ENCODE data around the gene NHEJ1.
"Not testable (repeated sequence)": the region's sequence is repeated elsewhere in the genome, so short reads cannot be mapped to it uniquely, and the experiment has no call there.

NHEJ1 gene

GRCh38 chr2:219160186-219161017 is at the start of gene NHEJ1:
Gene NHEJ1 (minus strand): TSS chr2:219160815. CDS start chr2:219158362, 2,453 bp downstream.
- DNase-seq: peak; percentile 98

DNA sequence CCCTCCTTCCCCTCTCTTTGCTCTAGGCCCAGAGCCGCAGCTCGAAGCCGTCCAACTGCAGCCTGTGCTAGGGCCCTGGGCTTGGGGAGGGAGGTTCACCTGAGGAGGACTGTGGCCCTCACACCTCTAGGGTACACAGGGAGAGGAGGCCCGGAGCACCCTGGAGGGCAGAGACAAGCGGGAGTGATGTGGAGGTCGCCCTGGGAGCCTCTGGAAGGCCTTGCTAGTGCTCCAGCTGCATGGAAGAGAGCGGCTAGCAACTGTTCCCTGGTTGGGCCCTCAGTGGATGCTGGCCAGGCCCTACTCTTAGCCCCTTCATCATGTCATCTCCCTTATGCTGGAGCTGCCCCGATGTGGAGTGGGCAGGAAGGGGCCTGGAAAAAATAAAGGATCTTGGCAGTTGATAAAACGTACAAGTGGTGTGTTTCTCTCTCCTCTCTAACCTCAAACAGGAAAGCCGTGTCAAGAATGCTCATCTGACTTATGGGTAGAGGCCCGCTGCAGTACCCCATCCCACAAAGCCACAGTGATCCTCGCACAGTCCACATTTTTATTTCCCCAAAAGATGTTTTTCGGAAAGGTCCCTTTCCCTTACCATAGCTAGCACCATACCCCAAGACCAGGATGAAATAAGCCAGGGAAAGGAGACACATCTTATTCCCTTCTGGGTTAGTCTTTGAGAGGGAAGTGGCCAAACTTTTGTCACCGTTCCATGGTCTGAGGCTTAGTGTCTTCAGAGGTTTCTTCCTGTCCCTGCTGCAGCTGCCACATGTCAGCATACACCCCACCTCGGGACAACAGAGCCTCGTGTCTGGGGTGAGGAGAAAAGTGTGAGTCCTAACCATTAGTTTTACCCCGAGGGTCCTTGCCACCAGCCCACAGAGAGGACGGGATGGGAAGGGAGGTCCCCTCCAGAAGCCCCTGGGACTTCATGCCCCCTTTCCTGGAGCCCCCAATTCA is 48.9 kb upstream of the NHEJ1 start:
- no peak for DNase-seq

DNA sequence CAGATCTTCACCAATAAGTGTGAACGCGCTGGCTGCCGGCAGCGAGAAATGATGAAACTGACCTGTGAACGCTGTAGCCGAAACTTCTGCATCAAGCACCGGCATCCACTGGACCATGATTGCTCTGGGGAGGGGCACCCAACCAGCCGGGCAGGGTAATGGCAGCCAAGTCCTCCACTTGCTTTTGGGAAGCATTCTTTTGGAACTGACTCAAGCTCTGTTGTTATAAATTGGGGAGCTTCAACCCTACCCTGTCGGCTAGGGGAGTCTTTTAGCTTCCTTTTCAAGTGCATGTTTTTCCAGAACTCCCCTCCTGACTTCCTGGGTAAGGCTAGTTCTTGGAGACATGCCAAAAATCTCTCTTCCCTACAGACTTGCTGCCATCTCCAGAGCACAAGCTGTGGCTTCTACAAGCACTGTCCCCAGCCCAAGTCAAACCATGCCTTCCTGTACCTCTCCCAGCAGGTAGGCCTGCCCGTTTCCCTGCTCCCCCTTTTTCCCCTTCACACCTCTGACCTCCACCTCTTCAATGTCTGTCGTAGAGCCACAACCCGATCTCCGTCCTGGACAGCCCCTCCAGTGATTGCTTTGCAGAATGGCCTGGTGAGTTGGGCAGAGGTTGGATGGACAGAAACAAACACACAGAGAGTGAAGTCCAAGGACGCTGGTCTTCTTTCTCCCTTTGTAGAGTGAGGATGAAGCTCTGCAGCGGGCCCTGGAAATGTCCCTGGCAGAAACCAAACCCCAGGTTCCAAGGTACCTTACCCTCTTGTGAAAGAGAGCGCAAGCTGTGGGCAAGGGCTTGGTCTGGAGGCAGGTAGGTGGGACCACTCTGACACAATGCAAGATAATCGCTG is 47.5 kb upstream of the NHEJ1 start:
- no peak for DNase-seq

DNA sequence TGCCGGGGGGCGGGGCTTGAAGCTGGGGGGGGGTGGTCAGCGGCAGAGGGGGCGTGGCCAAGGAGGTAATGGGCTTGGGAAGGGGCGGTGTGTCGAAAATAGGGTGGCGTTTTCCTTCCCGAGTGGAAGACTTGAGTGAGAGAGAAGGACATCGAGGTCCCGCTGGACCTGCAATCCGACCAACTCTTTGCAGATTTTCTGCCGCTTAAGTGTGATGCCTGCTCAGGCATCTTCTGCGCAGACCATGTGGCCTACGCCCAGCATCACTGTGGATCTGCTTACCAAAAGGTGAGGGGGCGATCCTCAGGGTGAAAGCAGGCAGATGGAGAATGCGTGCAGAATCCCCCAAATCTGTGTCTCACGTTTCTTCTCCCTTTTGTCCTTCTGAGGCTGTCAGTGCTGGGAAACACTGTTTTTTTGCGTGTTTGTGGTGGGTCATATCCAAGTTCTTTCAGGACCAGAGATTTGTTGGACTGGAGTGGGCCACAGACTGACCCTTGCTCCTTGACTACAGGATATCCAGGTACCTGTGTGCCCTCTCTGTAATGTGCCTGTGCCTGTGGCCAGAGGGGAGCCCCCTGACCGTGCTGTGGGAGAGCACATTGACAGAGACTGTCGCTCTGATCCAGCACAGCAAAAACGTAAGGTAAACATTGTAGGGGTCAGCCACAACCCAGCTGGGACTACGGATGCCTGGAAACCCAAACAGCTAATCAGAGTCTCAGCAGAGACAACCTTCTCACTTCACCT is 46.7 kb upstream of the NHEJ1 start:
- DNase-seq: no peak

DNA sequence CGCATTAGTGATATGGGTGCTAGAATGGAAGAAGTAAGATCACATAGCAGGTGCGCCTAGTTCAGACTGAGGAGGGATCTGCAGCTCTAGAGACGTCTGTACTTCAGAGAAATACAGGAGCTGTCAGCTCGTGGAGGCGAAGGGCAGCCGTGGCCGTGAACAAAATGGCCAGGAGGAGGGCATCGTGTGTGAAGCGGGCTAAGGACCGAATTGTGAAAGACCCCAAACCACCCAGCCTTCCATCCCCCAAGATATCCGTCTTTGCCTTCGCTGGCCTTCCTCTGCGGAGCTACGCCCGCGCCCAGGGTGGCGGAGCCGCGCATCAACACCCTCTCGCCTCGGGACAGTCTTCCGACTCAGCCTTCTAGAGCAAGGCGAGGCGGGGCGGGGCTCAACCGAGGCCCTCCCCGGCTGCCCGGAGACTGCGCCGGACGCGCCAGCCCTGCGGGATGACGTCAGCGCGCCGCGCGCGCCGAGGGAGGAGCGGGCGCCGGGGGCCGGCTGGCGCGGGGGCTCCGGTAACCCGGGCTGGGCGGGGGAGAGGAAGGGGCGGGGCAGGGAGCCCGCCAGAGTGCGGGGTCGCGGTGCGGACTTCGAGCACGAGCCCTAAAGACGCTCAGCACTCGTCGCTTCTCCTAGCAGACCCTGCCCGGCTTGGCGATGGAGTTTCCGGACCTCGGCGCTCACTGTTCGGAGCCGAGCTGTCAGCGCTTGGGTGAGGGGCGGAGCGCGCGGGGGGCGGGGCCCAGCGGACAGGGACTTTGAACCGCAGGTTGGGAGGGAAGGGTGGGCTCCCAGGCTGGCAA is 45.9 kb upstream of the NHEJ1 start, which contains the start of gene ZFAND2B:
TSS of gene ZFAND2B (plus strand) at position 455 of the 806 bp plus-strand sequence. CDS start at position 661, 206 bp downstream.
- DNase-seq: peak; percentile 96

GRCh38 chr2:219205981-219206327 is 45.3 kb upstream of the NHEJ1 start:
- DNase-seq: no peak

- no peak for DNase-seq
Measured at GRCh38 chr2:219205165-219205538, 44.5 kb upstream of the NHEJ1 start.

- no peak for DNase-seq
Measured at GRCh38 chr2:219204425-219205164, 44.0 kb upstream of the NHEJ1 start.

DNA sequence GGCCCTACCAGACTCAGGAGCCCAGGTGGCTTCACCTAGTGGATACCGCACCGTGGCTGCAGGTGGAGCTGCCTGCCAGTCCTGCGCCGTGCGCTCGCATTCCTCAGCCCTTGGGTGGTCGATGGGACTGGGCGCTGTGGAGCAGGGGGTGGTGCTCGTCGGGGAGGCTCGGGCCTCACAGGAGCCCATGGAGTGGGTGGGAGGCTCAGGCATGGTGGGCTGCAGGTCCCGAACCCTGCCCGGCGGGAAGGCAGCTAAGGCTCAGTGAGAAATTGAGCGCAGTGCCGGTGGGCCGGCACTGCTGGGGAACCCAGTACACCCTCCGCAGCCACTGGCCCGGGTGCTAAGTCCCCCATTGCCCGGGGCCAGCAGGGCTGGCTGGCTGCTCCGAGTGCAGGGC is 40.7 kb upstream of the NHEJ1 start:
- not testable (repeated sequence) for DNase-seq

DNA sequence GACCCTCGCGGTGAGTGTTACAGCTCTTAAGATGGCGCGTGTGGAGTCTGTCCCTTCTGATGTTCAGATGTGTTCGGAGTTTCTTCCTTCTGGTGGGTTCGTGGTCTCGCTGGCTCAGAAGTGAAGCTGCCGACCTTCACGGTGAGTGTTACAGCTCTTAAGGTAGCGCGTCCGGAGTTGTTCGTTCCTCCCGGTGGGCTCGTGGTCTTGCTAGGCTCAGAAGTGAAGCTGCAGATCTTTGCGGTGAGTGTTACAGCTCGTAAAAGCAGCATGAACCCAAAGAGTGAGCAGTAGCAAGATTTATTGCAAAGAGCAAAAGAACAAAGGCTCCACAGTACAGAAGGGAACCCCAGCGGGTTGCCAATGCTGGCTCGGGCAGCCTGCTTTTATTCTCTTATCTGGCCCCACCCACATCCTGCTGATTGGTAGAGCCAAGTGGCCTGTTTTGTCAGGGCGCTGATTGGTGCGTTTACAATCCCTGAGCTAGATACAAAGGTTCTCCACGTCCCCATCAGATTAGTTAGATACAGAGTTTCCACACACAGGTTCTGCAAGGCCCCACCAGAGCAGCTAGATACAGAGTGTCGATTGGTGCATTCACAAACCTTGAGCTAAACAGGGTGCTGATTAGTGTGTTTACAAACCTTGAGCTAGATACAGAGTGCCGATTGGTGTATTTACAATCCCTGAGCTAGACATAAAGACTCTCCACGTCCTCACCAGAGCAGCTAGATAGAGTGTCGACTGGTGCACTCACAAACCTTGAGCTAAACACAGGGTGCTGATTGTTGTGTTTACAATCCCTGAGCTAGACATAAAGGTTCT is 40.1 kb upstream of the NHEJ1 start:
- DNase-seq: not testable (repeated sequence)

DNA sequence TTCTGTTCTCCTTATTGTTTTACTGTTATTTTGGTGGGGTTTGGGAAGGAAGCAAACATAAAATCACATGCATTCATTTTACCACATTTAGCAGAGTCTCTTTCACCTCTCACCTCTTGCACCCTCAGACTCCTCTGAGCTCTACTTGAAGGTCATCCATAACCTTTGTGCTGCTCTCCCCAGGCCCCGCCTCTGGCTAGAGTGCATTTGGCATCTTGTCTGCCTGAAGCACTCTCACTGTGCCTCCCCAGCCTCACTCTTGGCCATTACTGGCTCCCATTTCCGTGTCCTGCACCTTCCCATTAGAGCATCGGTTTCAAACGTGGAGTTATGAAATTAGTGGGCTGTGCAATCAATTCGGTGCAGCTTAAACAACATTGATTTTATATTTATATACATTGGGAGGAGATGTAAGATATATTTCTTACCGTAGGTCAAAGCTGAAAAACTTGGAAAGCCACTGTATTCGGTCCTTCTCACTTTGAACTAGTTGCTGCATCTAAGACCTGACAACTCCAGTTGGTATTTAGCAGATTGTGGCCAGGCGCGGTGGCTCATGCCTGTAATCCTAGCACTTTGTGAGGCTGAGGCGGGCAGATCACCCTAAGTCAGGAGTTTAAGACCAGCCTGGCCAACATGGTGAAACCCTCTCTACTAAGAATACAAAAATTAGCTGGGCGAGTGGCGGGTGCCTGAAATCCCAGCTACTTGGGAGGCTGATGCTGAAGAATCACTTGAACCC is 39.0 kb upstream of the NHEJ1 start:
- no peak for DNase-seq

GRCh38 chr2:219198974-219199373 is 38.4 kb upstream of the NHEJ1 start:
- DNase-seq: no peak

DNA sequence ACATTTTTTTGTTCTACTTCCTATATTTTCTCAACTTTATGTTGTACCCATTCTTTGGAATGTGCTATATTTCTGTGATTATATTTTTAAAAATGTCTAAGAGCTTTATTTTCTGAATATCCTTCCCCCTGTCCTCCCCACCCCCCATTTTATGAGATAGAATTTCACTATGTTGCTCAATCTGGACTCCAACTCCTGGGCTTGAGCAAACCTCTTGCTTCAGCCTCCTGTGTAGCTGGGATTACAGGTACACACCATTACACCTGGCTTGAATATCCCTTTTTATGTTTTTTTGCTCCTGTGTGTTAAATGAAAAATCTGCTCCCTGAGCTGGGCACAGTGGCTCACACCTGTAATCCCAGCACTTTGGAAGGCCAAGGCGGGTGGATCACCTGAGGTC is 36.8 kb upstream of the NHEJ1 start:
- DNase-seq: no peak

DNA sequence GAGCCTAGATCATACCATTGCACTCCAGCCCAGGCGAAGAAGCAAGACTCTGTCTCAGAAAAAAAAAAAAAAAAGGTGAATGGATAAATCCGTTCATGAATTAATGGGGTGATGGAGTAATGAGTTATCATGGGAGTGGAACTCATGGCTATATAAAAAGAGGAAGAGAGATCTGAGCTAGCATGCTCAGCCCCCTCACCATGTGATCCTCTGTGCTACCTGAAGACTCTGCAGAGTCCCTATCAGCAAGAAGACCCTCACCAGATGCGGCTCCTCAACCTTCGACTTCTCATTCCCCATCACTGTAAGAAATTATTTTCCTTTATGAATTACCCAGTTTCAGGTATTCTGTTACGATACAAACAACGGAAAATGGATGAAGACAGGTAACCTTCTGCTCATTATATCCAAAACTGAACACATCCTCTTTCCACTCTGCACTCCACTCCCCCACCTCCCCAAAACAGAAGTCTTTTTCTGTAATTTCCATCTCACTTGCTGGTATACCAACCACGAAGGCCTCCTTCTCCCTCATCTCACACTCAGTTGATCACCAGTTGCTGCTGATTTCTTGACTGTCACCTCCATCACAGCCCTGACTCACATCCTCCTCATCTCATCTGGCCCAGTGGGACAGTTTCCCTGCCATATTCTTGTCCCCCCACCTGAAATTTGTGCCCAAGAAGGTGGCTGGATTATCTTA is 26.3 kb upstream of the NHEJ1 start:
- DNase-seq: no peak

- DNase-seq: no peak
Measured at GRCh38 chr2:219184121-219184520, 23.5 kb upstream of the NHEJ1 start.

- no peak for DNase-seq
Measured at GRCh38 chr2:219183151-219183772, 22.6 kb upstream of the NHEJ1 start.

DNA sequence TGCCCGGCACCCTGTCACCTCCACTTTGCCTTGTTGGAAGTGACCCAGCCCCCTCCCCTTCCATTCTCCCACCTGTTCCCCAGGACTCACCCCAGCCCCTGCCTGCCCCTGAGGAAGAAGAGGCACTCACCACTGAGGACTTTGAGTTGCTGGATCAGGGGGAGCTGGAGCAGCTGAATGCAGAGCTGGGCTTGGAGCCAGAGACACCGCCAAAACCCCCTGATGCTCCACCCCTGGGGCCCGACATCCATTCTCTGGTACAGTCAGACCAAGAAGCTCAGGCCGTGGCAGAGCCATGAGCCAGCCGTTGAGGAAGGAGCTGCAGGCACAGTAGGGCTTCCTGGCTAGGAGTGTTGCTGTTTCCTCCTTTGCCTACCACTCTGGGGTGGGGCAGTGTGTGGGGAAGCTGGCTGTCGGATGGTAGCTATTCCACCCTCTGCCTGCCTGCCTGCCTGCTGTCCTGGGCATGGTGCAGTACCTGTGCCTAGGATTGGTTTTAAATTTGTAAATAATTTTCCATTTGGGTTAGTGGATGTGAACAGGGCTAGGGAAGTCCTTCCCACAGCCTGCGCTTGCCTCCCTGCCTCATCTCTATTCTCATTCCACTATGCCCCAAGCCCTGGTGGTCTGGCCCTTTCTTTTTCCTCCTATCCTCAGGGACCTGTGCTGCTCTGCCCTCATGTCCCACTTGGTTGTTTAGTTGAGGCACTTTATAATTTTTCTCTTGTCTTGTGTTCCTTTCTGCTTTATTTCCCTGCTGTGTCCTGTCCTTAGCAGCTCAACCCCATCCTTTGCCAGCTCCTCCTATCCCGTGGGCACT is 21.9 kb upstream of the NHEJ1 start:
- DNase-seq: no peak

Data from islet precursor cell (in vitro differentiated cells).